22Rv1 (cell line): Measurements from ENCODE around the gene RBX1.

Source experiments
- CTCF ChIP-seq: fragments of 450-650 bp; IDR thresholded peaks from 2 replicates; pipeline ENCODE4 v1.5.1; 2017; ENCODE audit warnings: mild to moderate bottlenecking
- ZFX ChIP-seq: fragments of 450-650 bp; IDR thresholded peaks from 2 replicates; pipeline ENCODE4 v1.6.1; 2017; ENCODE audit warnings: antibody characterized with exemption, borderline replicate concordance

GRCh38 chr22:40995821-40996220, 44.6 kb downstream of the RBX1 start:
- TF ChIP-seq CTCF (no peak), ZFX (no peak)
